ENCODE measurements around the gene C1QL1.
A peak's percentile ranks its signal among the peaks of the same experiment; 100 is the strongest.

GRCh38 chr17:44947461-44948314, 20.4 kb downstream of the C1QL1 start, which contains the start of gene KIF18B:
- TF ChIP-seq EZH2 (IDR thresholded peaks at IDR 0.05; ENCODE audit: borderline replicate concordance, low read depth, low read length) (no peak), NFIC (IDR thresholded peaks at IDR 0.05) (0 out of 2 replicates have a peak, but pooled peaks have one; percentile 37), MXI1 (IDR thresholded peaks at IDR 0.05; ENCODE audit: low read depth, low read length) (peak; percentile 70; the same call in 1 of the 2 replicates), SIN3A (IDR thresholded peaks at IDR 0.05; ENCODE audit: borderline replicate concordance in 2 of 2, control insufficient read depth in 1 of 2, low read depth in 2 of 2, low read length in 2 of 2) (peak; percentile 84; a peak in 3 of 4 replicates), IRF1 (CRISPR knock-in tag; IDR thresholded peaks at IDR 0.05; ENCODE audit: borderline replicate concordance) (peak; percentile 75; the same call in 1 of the 2 replicates), HEY1 (CRISPR knock-in tag; IDR thresholded peaks at IDR 0.05; ENCODE audit: borderline replicate concordance) (no peak), PATZ1 (CRISPR knock-in tag; IDR thresholded peaks at IDR 0.05; ENCODE audit: borderline replicate concordance) (no peak)
- TF ChIP-seq, protein P1, sequence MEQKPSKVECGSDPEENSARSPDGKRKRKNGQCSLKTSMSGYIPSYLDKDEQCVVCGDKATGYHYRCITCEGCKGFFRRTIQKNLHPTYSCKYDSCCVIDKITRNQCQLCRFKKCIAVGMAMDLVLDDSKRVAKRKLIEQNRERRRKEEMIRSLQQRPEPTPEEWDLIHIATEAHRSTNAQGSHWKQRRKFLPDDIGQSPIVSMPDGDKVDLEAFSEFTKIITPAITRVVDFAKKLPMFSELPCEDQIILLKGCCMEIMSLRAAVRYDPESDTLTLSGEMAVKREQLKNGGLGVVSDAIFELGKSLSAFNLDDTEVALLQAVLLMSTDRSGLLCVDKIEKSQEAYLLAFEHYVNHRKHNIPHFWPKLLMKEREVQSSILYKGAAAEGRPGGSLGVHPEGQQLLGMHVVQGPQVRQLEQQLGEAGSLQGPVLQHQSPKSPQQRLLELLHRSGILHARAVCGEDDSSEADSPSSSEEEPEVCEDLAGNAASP (IDR thresholded peaks at IDR 0.05): no peak
- TF ChIP-seq, protein P2, sequence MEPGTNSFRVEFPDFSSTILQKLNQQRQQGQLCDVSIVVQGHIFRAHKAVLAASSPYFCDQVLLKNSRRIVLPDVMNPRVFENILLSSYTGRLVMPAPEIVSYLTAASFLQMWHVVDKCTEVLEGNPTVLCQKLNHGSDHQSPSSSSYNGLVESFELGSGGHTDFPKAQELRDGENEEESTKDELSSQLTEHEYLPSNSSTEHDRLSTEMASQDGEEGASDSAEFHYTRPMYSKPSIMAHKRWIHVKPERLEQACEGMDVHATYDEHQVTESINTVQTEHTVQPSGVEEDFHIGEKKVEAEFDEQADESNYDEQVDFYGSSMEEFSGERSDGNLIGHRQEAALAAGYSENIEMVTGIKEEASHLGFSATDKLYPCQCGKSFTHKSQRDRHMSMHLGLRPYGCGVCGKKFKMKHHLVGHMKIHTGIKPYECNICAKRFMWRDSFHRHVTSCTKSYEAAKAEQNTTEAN (CRISPR knock-in tag; IDR thresholded peaks at IDR 0.05): peak; percentile 72; the same call in 1 of the 2 replicates

Data from K562 (cell line).